Measurements from ENCODE around the gene DLL4.

DNA sequence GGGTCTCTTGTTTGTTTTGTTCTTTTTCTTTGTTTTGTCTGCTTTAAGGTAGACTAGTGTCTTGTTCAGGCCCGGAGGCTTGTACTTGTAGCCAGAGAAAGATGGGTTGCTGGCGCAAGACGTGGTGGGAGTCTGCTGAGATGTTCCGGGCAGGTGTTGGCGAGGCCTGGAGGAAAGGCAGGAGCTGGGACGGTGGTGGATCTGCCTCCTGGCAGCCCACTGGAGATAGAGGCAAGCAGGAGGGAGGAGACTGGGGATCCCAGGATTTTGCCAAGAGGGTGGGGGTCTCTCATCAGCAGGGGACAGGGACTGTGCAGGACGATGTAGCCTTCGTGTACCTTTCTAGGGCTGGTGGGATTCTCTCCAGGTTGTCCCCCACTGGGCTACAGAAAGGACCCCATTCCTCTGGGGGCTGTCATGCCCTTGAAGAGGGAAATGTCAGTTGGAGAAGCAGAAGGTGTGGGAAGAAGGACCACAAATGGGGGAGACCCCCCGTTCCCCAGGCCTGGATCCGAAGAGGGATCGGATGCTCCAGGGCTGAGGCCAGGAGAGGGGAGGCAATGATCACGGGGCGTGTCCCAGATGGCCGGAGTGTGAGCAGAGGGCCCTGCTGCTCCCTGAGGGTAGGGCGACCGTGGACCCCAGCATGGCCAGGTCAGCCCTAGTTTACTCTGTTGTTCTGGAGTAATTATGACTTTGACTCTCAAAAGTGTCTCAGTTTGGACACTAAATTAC, 31.2 kb downstream of the DLL4 start:
- TF ChIP-seq CTCF (IDR thresholded peaks at IDR 0.05; ENCODE audit: borderline replicate concordance, extremely low read depth, low read length, poor library complexity, severe bottlenecking) = no peak
- TF ChIP-seq EZH2 (IDR thresholded peaks at IDR 0.05; ENCODE audit: borderline replicate concordance, low read depth, low read length, severe bottlenecking) = no peak
